Retinal pigment epithelial cell (primary cell): ENCODE results near the gene RTRAF.

ENCODE experiments used
- DNase-seq: peaks from one replicate; pipeline ENCODE4 v3.0.0-alpha.2; 2010; ENCODE audit warnings: low read depth
- H3K4me3 ChIP-seq: 2 replicates; pipeline ENCODE4 v1.5.1; 2011; ENCODE audit warnings: mild to moderate bottlenecking, low read length, control low read depth, moderate library complexity
- TF ChIP-seq, protein P1 (sequence below): conservative IDR thresholded peaks from 2 replicates; pipeline ENCODE4 v1.5.1; 2011; ENCODE audit warnings: low read depth, low read length, control low read depth, inconsistent platforms

RTRAF gene

DNA sequence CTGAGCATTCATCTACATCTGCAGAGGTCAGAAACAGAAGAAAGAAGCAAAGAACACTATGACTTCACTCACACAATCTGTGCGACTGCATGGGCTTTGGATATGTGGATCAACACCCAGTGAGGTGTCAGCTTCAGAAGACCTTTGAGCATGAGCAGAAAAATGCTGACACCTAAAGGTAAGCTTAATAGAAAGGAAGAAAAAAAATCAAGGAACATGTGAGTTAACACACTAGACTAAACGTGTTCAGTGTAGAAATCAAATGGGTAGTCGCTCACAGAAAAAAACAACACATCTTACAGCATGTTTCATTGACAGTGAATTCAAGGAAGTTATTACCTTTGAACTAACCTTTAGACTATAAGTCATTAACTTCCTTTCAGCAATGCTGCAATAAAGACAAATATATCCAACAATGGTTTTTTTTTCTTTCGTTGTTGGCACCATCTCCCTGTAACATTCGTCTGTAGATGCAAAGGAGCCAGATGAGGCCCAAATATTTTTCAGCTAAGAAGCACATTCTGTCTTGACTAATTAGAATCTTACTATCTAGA is 30.9 kb downstream of the RTRAF start:
- no peak for DNase-seq
- no peak overlapping the region for H3K4me3 ChIP-seq
- TF ChIP-seq, protein P1, sequence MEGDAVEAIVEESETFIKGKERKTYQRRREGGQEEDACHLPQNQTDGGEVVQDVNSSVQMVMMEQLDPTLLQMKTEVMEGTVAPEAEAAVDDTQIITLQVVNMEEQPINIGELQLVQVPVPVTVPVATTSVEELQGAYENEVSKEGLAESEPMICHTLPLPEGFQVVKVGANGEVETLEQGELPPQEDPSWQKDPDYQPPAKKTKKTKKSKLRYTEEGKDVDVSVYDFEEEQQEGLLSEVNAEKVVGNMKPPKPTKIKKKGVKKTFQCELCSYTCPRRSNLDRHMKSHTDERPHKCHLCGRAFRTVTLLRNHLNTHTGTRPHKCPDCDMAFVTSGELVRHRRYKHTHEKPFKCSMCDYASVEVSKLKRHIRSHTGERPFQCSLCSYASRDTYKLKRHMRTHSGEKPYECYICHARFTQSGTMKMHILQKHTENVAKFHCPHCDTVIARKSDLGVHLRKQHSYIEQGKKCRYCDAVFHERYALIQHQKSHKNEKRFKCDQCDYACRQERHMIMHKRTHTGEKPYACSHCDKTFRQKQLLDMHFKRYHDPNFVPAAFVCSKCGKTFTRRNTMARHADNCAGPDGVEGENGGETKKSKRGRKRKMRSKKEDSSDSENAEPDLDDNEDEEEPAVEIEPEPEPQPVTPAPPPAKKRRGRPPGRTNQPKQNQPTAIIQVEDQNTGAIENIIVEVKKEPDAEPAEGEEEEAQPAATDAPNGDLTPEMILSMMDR: no peak

DNA sequence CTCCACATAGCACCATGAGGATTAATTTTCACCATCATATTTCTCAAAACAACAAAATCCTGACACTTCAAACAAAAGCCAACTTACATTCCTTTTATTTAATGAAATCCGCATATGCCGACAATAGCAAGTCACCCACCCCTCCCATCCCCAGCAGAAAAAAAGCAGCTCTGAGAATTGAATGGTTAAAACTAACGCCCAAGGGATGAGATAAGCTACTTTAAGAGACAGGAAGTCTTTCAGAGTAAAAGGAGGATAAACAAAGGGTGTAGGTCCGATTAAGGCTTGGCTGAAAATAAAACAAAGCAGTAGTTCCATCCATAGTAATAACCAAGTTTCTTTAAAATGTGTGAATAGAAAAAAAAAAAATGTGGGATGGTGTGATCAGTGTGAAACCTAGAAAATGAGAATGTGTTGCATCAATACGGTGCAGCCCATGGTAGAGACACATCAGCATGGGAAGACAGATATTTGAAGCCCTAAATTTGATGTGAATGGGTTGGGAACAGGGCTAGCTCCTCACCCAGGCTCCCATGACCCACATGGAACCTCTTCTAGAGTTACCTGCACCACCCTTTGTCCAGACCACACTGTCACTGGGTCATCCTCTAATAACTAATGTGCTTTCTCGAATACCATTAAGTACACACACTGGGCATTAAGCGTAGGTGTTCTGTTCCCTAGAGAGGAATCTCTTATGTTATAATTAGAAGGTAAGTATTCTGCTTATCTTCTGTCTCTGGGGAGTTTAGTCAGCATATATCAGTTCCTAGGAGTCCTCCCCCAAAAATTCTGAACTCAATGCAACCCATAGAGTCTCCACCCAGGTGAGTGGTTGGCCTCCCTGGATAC is 31.7 kb downstream of the RTRAF start:
- H3K4me3 ChIP-seq: no peak overlapping the region
- DNase-seq: no peak
- TF ChIP-seq, protein P1: no peak

DNA sequence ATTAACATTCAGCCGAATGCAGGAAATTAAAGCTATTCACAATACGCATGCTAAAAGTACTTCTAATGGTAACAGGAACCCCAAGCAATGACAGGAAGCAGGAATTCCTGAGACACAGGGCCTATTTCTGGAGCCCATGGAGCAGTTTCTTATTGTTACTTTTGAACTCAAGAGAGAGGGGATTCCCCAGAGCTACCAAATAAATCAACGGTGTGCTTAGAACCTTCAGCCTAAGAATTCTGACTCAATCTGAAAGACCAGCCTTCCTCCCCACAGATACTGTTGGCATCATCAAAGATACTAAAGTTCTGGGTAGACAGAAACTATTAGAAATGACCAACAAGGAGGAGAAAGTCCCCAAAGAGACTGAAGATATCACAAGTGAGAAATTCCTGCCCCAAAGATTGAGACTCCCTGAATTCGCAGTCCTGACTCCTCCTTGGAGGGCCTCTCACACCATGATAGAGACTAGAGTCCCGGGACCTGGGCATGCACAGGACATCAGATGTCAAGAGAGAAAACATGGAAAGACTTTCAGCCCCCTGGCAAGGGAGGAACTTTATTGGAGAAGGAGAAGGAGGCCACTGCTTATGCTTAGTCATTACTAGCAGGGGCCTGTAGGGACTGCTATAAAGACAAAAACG is 32.7 kb downstream of the RTRAF start:
- no peak overlapping the region for H3K4me3 ChIP-seq
- TF ChIP-seq, protein P1: no peak
- no peak for DNase-seq

DNA sequence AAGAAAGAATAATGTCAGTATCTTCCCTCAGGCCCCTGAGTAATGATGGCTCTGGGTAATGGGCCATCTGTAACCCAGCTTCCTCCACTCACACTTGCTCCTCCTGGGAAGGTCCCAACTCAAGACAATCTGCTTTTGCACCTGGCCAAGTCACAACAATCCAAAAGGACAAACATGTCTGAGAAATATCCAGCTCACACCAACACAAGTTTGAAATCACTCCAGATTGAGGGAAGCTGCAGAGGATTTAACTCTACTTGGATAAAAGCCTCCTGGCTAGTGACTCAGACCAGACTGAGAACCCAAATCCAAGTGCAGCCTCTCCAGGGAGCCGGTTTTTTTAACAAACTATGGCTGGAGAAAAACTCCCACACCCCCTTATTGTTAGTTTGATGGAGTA is 34.2 kb downstream of the RTRAF start:
- no peak overlapping the region for H3K4me3 ChIP-seq
- DNase-seq: no peak
- TF ChIP-seq, protein P1: no peak

DNA sequence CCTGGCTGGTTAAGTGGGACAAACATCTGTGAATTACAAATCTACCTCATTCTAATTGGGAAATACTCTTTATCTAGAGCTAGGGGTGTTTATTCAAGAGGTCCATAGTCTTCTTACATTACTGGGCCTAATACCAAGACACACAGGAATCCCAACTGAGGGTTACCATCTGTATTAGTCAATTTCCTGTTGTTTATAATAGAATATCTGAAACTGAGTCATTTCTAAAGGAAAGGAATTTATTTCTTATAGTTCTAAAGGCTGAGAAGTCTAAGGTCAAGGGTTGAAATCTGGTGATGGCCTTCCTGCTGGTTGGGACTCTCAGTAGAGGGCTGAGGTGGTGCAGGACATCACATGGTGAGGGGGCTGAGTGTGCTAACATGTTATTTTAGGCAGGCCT is 36.0 kb downstream of the RTRAF start:
- no peak for DNase-seq
- H3K4me3 ChIP-seq: no peak overlapping the region
- TF ChIP-seq, protein P1: no peak

DNA sequence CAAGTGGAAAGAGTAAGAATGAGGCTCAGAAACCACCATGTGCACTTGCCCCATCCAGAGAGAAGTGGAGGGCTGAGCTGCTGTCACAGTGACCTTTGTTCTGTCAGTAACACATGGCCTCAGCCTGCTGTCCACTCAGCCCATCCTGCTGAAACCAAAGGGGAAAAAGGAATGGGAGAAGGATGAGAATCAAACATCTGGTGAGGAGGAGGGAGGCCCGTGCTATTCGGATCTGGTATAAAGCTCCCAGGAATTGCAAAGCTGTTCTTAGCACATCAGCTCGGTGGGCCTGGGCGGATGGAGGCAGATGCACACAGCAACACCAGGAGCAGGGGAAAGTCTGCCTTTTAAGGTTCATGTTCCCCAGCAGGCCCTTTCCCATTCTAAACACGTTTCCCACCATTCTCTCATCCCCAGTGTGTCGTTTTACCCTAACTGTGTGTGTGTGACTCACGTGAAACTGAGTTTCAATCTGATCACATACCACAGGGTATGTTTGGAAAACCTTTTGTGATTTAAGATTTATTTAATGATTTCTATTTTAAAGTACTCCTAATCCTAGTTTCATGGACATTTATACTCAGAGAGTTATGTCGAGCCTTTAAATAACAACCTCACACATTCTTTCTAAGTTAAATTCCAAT is 36.8 kb downstream of the RTRAF start:
- H3K4me3 ChIP-seq: no peak overlapping the region
- no peak for DNase-seq
- TF ChIP-seq, protein P1: no peak
